Measurements from ENCODE around the gene CD68.

GRCh38 chr17:7613769-7614424, 34.5 kb downstream of the CD68 start:
- TF ChIP-seq, protein P1, sequence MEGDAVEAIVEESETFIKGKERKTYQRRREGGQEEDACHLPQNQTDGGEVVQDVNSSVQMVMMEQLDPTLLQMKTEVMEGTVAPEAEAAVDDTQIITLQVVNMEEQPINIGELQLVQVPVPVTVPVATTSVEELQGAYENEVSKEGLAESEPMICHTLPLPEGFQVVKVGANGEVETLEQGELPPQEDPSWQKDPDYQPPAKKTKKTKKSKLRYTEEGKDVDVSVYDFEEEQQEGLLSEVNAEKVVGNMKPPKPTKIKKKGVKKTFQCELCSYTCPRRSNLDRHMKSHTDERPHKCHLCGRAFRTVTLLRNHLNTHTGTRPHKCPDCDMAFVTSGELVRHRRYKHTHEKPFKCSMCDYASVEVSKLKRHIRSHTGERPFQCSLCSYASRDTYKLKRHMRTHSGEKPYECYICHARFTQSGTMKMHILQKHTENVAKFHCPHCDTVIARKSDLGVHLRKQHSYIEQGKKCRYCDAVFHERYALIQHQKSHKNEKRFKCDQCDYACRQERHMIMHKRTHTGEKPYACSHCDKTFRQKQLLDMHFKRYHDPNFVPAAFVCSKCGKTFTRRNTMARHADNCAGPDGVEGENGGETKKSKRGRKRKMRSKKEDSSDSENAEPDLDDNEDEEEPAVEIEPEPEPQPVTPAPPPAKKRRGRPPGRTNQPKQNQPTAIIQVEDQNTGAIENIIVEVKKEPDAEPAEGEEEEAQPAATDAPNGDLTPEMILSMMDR (IDR thresholded peaks at IDR 0.05) = peak in 1 of 7 experiments; percentile 14
- TF ChIP-seq POLR2A (IDR thresholded peaks at IDR 0.05) = no peak
